Stimulated activated CD8-positive, alpha-beta memory T cell treated with anti-CD3 and anti-CD28 coated beads, Interleukin-4, amount 100 ng/mL, for 24 hours (primary cell): ENCODE measurements around the gene HP.

Source experiments
- DNase-seq: peaks from one replicate; pipeline ENCODE4 v3.0.0-alpha.2; 2020; ENCODE audit warnings: low read depth

Gene HP

DNA sequence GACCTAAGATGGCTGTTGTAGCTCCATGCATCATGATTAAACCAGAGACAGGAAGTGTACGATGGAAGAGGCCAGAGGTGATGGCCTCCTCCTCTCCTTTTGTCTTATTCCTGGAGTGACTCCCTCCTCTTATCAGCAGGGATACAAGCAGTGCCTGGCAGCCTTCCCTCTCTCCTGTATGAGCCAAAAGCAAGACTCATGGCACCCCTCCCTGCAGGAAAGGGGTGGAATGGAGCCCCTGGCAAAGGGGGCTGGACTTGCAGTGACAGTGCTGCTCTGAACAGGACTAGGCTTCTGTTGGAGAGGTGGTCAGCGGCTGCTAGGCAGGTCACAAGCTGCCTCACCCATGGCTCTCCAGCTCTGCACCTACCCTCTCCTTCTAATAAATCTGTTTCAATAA, 30.7 kb downstream of the HP start:
- no peak for DNase-seq

DNA sequence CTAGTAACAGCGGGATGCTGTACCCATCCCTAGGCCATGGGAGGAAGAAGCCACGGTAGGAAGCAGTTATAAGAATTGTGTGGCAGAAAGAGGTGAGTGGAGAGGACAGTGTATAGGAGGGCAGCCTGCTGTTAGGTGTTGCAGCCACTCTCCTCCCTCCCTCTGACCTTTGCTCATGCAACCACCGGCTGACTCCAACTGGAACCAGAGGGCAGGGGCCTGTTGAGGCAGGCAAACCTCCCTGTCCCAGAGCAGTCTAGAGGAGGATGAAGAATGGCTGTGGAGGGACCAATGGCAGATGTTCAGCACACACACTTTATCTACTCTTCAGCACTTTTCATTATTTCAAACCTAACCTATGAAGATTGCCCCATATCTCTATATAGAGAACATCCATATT, 36.9 kb downstream of the HP start:
- no peak for DNase-seq

DNA sequence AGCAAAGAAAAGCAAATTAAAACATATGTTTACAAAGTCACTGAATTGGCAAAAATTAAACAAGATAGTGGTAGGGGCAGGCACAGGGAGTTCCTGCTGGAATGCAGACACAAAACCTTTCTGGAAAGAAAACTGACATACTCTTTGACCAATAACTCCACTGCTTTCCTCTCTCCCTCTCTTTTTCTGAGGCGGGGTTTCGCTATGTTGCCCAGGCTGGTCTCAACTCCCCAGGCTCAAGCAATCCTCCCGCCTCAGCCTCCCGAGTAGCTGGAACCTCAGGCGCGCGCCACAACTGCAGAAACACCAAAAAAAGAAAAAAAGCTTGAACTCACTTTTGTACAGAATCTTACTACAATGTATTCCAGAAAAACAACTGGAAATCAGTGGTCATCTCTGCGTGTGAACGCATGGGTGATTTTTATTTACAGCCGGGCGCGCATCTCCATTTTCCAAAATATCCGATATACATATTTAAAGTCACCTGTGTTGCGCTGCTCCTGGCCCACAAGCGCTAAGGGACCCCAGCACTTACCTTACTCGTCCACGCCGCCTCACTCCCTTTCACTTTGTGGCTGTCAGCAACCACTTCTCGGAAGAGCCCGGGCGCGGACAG, 38.6 kb downstream of the HP start:
- no peak for DNase-seq

DNA sequence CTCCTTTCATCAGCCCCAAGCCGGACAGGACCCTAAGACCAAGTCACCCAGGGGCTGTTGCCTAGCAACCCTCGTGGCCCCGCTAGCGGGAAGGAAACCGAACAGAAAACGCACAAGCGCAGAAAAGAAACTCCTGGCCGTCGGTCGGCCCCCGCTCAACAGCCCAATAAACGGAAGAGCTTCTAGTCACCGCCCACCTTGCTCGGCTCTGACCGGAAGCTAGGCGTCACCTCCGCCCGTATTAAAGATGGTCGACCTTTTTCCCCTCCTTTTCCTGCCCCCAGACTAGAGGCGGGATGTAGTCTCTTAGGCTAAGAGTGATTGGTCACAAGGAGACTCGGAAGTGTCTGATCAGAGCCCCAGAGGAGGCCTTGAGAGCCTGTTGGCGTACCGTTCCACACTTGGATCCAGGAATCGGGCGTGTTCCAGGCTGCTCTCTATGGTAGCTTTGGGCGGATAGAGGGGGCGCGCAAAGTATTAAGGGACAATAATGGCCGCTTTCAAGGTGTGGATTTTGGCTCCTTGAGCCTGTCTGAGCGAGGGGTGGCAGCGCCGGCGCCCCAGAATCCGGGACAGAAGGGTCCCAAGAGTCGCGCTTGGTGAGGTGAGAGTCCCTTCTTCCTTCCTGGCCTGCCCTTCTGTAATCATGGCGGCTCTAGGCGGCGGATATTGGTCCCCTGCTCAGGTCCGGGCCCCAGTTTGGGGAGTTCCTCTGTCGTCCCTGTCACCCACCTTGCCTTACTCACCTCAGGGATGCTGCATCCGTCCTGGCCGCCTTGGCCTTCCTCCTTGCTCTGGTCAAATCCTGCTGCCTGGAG, 39.4 kb downstream of the HP start, which contains the start of the genes DHX38 and TXNL4B:
TSS of gene DHX38 (plus strand) at position 400 of the 818 bp plus-strand sequence. CDS start 2,311 bp downstream, outside the sequence.
TSS of gene TXNL4B (minus strand) at position 173 of the 818 bp plus-strand sequence. CDS start 2,871 bp downstream, outside the sequence.
- DNase-seq = peak; percentile 82

DNA sequence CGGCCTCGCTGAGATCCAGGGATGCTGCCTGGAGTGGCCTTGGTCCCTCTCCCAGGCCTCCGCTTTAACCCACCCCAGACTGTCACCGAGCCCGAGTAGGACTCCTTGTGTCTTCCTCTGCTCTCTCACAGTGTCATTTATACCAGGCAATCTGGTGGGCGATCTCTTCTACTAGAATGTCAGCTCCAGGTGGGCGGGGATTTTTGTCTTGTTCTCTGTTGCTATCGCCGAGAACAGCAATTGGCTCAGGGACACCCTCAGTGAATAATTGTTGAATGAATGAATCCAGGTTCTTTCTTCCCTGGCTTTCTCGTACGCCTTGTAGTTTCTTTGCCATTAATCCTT, 39.9 kb downstream of the HP start:
- DNase-seq = peak; percentile 15

DNA sequence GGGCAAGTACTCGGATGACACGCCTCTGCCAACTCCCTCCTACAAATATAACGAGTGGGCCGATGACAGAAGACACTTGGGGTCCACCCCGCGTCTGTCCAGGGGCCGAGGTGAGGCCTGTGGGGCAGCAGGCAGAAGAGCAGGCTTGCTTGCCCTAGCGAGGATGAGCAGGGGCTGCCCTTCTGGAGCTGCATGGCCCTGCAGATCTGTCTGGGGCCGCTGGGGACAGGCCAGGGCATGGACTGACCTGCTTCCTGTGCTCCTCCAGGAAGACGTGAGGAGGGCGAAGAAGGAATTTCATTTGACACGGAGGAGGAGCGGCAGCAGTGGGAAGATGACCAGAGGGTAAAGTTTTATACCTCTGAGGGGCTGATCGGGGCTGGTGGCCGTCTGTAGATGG, 44.6 kb downstream of the HP start:
- DNase-seq = no peak

DNA sequence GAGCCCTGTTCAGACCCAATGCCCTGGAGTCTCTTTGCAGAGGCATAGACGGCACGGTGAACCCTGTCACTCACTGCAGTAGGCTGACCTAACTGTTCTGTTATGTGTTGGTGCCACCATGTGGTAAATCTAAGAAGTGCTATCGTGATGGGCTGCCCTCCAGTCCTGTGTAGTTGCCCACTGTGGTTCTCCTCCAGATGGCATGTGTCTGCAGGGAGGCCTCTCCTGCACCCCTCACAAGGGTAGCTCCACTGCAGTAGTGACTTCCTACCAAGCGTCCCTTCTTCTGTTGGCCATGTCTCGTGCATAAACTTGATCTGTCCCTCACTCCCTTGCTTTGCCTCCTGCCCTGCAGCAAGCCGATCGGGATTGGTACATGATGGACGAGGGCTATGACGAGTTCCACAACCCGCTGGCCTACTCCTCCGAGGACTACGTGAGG, 45.1 kb downstream of the HP start:
- no peak for DNase-seq

DNA sequence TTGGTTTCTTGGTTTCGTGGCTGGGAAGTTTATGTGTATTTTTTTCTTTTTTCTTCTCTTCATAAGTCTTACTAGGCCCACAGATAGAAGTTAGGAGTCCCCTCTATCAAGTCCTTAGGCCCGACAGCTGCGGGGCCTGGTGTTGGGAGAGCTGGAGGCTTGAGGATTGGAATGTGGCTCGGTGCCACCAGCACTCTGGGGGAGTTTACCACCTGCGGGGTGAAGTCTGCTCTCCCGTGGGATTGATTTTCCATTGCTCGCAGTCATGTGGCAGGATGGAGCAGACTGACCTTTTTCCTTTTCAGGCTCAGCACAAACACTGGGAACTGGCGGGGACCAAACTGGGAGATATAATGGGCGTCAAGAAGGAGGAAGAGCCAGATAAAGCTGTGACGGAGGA, 46.9 kb downstream of the HP start:
- DNase-seq = no peak

DNA sequence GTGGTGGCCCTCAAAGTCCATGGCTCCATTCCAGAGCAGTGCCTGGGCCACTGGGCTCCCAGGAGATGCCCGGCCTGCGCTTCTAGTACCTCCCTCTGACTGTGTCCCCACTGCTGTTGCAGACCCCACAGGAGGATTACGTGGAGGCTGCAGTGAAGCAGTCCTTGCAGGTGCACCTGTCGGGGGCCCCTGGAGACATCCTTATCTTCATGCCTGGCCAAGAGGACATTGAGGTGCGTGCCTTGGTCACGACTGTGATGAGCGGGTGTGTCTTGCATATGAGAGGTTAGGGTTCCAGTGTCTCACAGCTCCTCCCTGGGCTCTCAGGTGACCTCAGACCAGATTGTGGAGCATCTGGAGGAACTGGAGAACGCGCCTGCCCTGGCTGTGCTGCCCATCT, 50.6 kb downstream of the HP start:
- no peak for DNase-seq

DNA sequence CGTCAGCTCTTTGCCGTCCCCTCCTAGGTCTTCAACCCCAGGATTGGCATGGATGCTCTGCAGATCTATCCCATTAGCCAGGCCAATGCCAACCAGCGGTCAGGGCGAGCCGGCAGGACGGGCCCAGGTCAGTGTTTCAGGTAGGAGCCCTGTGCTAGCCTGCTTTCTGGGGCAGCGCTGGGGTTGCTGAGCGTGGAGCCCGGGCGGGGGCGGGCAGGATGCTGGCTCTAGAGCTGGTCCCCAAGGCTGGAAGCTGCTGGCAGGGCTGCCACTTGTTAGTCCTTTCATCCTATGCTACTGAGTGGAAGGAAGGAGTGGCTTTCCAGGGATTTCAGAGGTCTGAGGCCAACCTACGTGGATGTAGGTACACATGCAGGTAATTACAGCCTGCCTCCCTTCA, 51.7 kb downstream of the HP start:
- DNase-seq = no peak

DNA sequence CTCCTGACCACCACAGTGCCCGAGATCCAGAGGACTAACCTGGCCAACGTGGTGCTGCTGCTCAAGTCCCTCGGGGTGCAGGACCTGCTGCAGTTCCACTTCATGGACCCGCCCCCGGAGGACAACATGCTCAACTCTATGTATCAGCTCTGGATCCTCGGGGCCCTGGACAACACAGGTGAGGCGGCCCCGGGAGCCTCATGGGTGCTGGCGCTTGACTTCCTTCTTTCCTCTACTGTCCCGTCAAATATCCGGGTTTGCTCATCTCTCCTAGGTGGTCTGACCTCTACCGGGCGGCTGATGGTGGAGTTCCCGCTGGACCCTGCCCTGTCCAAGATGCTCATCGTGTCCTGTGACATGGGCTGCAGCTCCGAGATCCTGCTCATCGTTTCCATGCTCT, 53.1 kb downstream of the HP start:
- DNase-seq = no peak

DNA sequence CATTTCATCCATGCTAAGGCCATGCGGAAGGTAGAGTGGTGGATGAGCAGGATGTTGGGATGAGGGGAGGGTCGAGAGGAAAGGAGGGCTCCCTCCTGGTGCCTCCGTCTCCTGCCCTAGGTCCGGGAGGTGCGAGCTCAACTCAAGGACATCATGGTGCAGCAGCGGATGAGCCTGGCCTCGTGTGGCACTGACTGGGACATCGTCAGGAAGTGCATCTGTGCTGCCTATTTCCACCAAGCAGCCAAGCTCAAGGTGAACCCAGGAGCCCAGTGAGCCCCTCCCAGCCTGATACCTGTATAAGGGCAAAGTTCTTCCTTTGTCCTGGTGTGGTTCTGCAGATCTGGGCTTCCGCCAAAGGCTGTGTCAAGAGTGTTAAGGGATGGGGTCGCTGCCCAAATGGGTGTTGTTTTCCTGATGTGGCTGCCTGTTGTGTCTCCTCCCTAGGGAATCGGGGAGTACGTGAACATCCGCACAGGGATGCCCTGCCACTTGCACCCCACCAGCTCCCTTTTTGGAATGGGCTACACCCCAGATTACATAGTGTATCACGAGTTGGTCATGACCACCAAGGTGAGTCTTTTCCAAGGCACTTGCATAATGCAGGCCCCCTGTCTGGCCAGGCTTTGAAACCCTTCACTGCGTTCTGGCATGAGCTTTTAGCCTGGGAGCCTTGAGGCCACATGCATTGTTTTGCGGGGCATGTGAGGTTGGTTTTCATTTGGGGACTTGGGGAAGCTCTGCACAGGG, 54.2 kb downstream of the HP start:
- DNase-seq = no peak

DNA sequence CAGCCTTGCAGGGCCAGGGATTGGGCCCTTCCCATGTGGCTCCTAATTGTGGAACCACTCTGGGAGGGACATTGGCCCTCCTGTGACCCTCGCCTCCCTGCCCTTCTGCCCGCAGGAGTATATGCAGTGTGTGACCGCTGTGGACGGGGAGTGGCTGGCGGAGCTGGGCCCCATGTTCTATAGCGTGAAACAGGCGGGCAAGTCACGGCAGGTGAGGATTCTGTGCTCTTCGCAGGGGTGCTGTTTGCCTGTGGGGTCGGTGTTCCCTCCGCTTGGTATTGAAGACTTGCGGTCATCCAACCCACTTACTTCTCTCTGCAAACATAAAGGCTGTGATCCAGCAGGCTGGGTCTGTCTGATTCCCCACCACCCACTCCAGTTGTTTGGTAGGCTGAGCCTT, 55.0 kb downstream of the HP start:
- DNase-seq = no peak

DNA sequence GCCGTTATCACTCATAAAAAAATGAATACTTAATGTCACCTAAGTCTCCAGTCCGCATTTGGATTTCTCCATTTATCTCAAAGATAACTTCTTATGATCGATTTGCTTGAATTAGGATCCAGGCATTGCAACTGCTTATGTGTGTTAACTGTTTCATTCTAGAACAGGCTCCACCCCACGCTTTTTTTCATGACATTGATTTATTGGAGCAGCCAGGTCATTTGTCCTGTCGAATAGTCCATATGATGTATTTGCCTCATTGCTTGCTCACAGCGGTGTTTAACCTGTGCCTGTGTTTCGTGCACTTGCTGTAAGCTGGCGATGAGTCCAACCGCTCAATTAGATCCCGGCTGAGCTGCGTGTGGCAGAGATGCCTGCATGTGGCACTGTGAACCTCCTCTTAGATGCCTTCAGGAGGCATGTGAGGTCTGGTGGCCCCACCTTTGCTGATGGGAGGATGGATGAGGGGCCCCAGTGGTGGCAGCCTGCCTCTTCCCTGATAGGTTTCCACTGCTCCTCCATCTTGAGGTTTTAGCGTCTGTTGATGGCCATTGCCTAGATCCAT, 55.7 kb downstream of the HP start:
- DNase-seq = no peak
